Endothelial cell of umbilical vein (primary cell): Measurements from ENCODE around the gene ATP10A. TPM values are rescaled to one million over a fixed set of nuclear protein-coding genes. Genes with fewer than 3 reads are reported as not detected.

Experiments
- BruUV-seq: library from RNA; stranded (reverse); fragments of 400-500 nt; replicated peaks from 2 replicates; lab custom pipeline; 2021; lab: Mats Ljungman, UMichigan
- CTCF ChIA-PET: fragments of 300-600, 350-600 bp; sonication (Branson Sonifier 250); formaldehyde crosslinking; loops from one replicate; lab custom pipeline; 2021; ENCODE audit warnings: antibody characterized with exemption, inconsistent platforms; lab: Charles Lee
- POLR2A ChIA-PET: fragments of 300-600, 350-600 bp; sonication (Branson Sonifier 250); formaldehyde crosslinking; loops from one replicate; lab custom pipeline; 2021; ENCODE audit warnings: antibody characterized with exemption, inconsistent platforms; lab: Charles Lee
- DNase-seq: peaks from one replicate; pipeline ENCODE4 v3.0.0-alpha.2; 2011; ENCODE audit warnings: low read depth, low spot score
- FAIRE-seq: peaks from 2 replicates; lab custom pipeline; 2011; peaks lifted over from hg19 to GRCh38; lab: Jason Lieb, UNC
- H2AFZ ChIP-seq: 2 replicates; pipeline ENCODE4 v1.6.0; 2012; ENCODE audit warnings: low read depth, low read length, control low read depth, inconsistent platforms
- H3K27ac ChIP-seq: 2 replicates; pipeline ENCODE4 v1.5.1; 2011; ENCODE audit warnings: low read depth, mild to moderate bottlenecking, control low read depth, low read length, moderate library complexity; ENCODE audit not compliant: insufficient read depth
- H3K27me3 ChIP-seq, 2 experiments: 2 replicates each; pipeline versions ENCODE4 v1.6.0 to v1.6.1; 2011; ENCODE audit warnings: low read length in 2 of 2, mixed read lengths in 1 of 2; ENCODE audit not compliant: control insufficient read depth in 2 of 2, insufficient read depth in 2 of 2
- H3K36me3 ChIP-seq, 2 experiments: 2 replicates in 1 of 2; 3 replicates in 1 of 2; pipeline ENCODE4 v1.5.1; 2011; ENCODE audit warnings: low read length in 2 of 2, mild to moderate bottlenecking in 1 of 2, moderate library complexity in 1 of 2; ENCODE audit not compliant: control insufficient read depth in 2 of 2, insufficient read depth in 2 of 2; ENCODE audit errors: extremely low read depth in 1 of 2
- H3K4me1 ChIP-seq: 3 replicates; pipeline ENCODE4 v1.5.1; 2011; ENCODE audit warnings: mild to moderate bottlenecking, low read length; ENCODE audit not compliant: control insufficient read depth, insufficient read depth; ENCODE audit errors: extremely low read depth
- H3K4me2 ChIP-seq: 2 replicates; pipeline ENCODE4 v1.6.1; 2011; ENCODE audit warnings: low read length, control low read depth, mixed read lengths; ENCODE audit not compliant: insufficient read depth
- H3K4me3 ChIP-seq, 3 experiments: fragments of 200-600 bp in 1 of 3; sonication (generic), shearing (Covaris generic) in 1 of 3; replicated peaks in 1 of 3; 2 replicates each; pipeline ENCODE4 v1.5.1; 2011 to 2016; ENCODE audit warnings: control low read depth in 3 of 3, low read length in 3 of 3, mild to moderate bottlenecking in 2 of 3, inconsistent platforms in 1 of 3, low read depth in 1 of 3, moderate library complexity in 1 of 3; ENCODE audit not compliant: insufficient read depth in 1 of 3
- H3K79me2 ChIP-seq: 2 replicates; pipeline ENCODE4 v1.6.0; 2012; ENCODE audit warnings: low read length, inconsistent platforms; ENCODE audit not compliant: control insufficient read depth, insufficient read depth
- H3K9ac ChIP-seq: replicated peaks from 2 replicates; pipeline ENCODE3; 2011; ENCODE audit warnings: low read length, control low read depth; ENCODE audit not compliant: insufficient read depth; ENCODE audit errors: extremely low read depth
- H3K9me1 ChIP-seq: replicated peaks from 3 replicates; pipeline ENCODE4 v1.6.0; 2011; ENCODE audit warnings: mild to moderate bottlenecking, low read length; ENCODE audit not compliant: control insufficient read depth, insufficient read depth; ENCODE audit errors: extremely low read depth
- H3K9me3 ChIP-seq: replicated peaks from 2 replicates; pipeline ENCODE4 v1.5.1; 2012; ENCODE audit warnings: low read length, inconsistent platforms; ENCODE audit not compliant: control insufficient read depth, insufficient read depth
- H4K20me1 ChIP-seq: replicated peaks from 2 replicates; pipeline ENCODE3; 2011; ENCODE audit warnings: mild to moderate bottlenecking, low read length; ENCODE audit not compliant: control insufficient read depth, insufficient read depth; ENCODE audit errors: extremely low read depth
- EZH2 ChIP-seq: IDR thresholded peaks from 2 replicates; pipeline ENCODE4 v1.6.1; 2012; ENCODE audit warnings: borderline replicate concordance, low read depth, mild to moderate bottlenecking, moderate library complexity, low read length, inconsistent platforms; ENCODE audit not compliant: severe bottlenecking
- FOS ChIP-seq: IDR thresholded peaks from 2 replicates; pipeline ENCODE4 v1.6.1; 2011; ENCODE audit warnings: mild to moderate bottlenecking, low read length, moderate library complexity, borderline replicate concordance; ENCODE audit not compliant: insufficient read depth
- GATA2 ChIP-seq: IDR thresholded peaks from 2 replicates; pipeline ENCODE4 v1.7.0; 2011; ENCODE audit warnings: low read depth, mild to moderate bottlenecking, moderate library complexity, mixed read lengths, low read length; ENCODE audit not compliant: insufficient read length, insufficient read depth
- JUN ChIP-seq: IDR thresholded peaks from 2 replicates; pipeline ENCODE4 v1.6.1; 2011; ENCODE audit warnings: borderline replicate concordance, low read depth; ENCODE audit not compliant: insufficient read length, insufficient read depth
- MYC ChIP-seq: IDR thresholded peaks from one replicate; pipeline ENCODE4 v1.6.1; 2011; ENCODE audit warnings: mild to moderate bottlenecking, low read depth, low read length
- POLR2A ChIP-seq: IDR thresholded peaks from 2 replicates; pipeline ENCODE4 v1.6.1; 2012; ENCODE audit warnings: low read depth, mild to moderate bottlenecking, control low read depth, low read length
- POLR2AphosphoS5 ChIP-seq: IDR thresholded peaks from 2 replicates; pipeline ENCODE4 v1.6.1; 2012; ENCODE audit warnings: low read depth, mild to moderate bottlenecking, control low read depth, low read length, moderate library complexity; ENCODE audit not compliant: insufficient read depth
- dilution Hi-C: fragments of 300-500 bp; cut with MboI; formaldehyde crosslinking; loops from one replicate; pipeline ENCODE4 v1.15.0; 2019; ENCODE audit warnings: low sequenced_read_pairs; ENCODE audit not compliant: extremely low pct_ligation_motif_present
- intact Hi-C: fragments of 100-400 bp; cut with micrococcal nuclease; formaldehyde crosslinking; loops from one replicate; pipeline ENCODE4 v1.10.0; 2022
- polyA plus RNA-seq, 4 experiments: library from polyadenylated mRNA; depleted of rRNA in 3 of 4; stranded (reverse) in 3 of 4; unstranded in 1 of 4; fragments of >200 nt; gene quantifications; 2 replicates each; pipeline versions ENCODE4 v1.2.1 to v1.2.3, GENCODE V29; 2011 to 2012; ENCODE audit warnings: missing spikeins in 1 of 4
- total RNA-seq: library from RNA; stranded (reverse); gene quantifications from 2 replicates; pipeline ENCODE4 v1.2.3, GENCODE V29; 2021
- TF ChIP-seq, protein P1 (sequence below): IDR thresholded peaks from 2 replicates; pipeline ENCODE4 v1.6.1; 2011; ENCODE audit not compliant: insufficient read depth, insufficient read length
- TF ChIP-seq, protein P2 (sequence below), 2 donors: IDR thresholded peaks; 1 replicate in 1 of 2; 2 replicates in 1 of 2; pipeline ENCODE4 v1.5.1; 2011; ENCODE audit warnings: low read length in 2 of 2, mild to moderate bottlenecking in 2 of 2, moderate library complexity in 2 of 2, control low read depth in 1 of 2, inconsistent platforms in 1 of 2, low read depth in 1 of 2; ENCODE audit not compliant: insufficient read depth in 1 of 2; ENCODE audit errors: extremely low read depth in 1 of 2

Gene ATP10A
- total and polyA plus RNA-seq, 2 donors (not counting 3 experiments of a cell fraction or from before 2014, with no cell fraction given) = not detected

DNA sequence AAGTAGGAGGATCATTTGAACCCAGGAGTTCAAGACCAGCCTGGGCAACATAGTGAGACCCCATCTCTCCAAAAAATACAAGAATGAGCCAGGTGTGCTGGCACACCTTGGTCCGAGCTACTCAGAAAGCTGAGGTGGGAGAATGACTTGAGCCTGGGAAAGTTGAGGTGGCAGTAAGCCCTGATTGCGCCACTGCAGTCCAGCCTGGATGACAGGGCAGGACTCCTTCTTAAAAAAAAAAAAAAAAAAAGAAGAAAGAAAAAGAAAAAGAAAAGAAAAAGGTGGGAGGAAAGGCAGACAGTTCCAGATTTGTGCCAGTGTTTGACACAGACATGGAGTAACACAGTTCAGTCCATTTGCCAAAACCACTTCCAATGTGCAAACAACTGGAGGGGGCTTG, 75.7 kb downstream of the ATP10A start:
- H3K9me3 ChIP-seq = peaks cover 4% of the 10 kb centered on the region
- no peak overlapping the region for H3K4me3 ChIP-seq
- intact Hi-C loops (no loop called here), dilution Hi-C loops (no loop called here)
- H3K27me3 ChIP-seq = no peaks in the 10 kb centered on the region
- POLR2A ChIA-PET = no interaction called here
- FAIRE-seq (no peak), DNase-seq (no peak)
- H3K36me3 ChIP-seq = no peaks in the 10 kb centered on the region
- TF ChIP-seq, protein P1, sequence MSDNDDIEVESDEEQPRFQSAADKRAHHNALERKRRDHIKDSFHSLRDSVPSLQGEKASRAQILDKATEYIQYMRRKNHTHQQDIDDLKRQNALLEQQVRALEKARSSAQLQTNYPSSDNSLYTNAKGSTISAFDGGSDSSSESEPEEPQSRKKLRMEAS = no peak
- no peak for TF ChIP-seq POLR2AphosphoS5
- TF ChIP-seq JUN = no peak
- TF ChIP-seq POLR2A = no peak
- TF ChIP-seq MYC = no peak
- TF ChIP-seq GATA2 = no peak
- no peak for TF ChIP-seq FOS
- no peak for TF ChIP-seq EZH2
- no TSS peak for BruUV-seq
- no peak overlapping the region for H3K4me2 ChIP-seq
- H3K9me1 ChIP-seq = no peaks in the 10 kb centered on the region
- no peak overlapping the region for H3K27ac ChIP-seq
- H3K4me1 ChIP-seq = no peaks in the 10 kb centered on the region
- no peaks in the 10 kb centered on the region for H4K20me1 ChIP-seq
- no peaks in the 10 kb centered on the region for H3K79me2 ChIP-seq
- H3K9ac ChIP-seq = no peak overlapping the region
- H2AFZ ChIP-seq = no peak overlapping the region
- CTCF ChIA-PET = no interaction called here

DNA sequence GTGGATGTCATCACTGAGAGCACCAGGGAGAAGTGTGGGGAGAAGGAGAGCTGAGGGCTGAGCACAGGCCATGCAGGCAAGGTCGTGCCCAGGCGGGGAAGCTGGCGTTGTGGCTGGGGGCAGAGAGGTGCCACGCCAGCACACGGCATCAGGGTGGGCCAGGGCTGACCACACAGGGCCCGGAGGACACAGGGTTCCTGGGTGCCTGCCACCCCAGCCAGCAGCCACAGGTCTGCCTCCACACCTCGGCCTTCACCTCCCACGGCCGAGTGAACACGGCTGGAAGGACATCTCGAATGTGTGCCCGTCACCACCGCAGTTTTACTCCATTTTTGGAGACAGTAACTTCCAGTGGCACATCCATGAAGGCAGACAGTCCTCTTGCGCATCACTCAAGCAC, 77.1 kb downstream of the ATP10A start:
- TF ChIP-seq MYC (no peak), EZH2 (no peak), POLR2A (no peak), POLR2AphosphoS5 (no peak), GATA2 (no peak), FOS (no peak), JUN (no peak)
- TF ChIP-seq, protein P1 = no peak
- TF ChIP-seq, protein P2, sequence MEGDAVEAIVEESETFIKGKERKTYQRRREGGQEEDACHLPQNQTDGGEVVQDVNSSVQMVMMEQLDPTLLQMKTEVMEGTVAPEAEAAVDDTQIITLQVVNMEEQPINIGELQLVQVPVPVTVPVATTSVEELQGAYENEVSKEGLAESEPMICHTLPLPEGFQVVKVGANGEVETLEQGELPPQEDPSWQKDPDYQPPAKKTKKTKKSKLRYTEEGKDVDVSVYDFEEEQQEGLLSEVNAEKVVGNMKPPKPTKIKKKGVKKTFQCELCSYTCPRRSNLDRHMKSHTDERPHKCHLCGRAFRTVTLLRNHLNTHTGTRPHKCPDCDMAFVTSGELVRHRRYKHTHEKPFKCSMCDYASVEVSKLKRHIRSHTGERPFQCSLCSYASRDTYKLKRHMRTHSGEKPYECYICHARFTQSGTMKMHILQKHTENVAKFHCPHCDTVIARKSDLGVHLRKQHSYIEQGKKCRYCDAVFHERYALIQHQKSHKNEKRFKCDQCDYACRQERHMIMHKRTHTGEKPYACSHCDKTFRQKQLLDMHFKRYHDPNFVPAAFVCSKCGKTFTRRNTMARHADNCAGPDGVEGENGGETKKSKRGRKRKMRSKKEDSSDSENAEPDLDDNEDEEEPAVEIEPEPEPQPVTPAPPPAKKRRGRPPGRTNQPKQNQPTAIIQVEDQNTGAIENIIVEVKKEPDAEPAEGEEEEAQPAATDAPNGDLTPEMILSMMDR (IDR thresholded peaks at IDR 0.05; ENCODE audit: extremely low read depth in 1 of 2, insufficient read depth in 1 of 2, low read depth in 1 of 2, low read length in 2 of 2) = no peak
- no peaks in the 10 kb centered on the region for H3K4me1 ChIP-seq
- no peak overlapping the region for H3K4me3 ChIP-seq
- no peak overlapping the region for H3K4me2 ChIP-seq
- ChIA-PET CTCF (no interaction called here), POLR2A (no interaction called here)
- DNase-seq (no peak), FAIRE-seq (no peak)
- H3K27me3 ChIP-seq = no peaks in the 10 kb centered on the region
- H3K9me1 ChIP-seq = no peaks in the 10 kb centered on the region
- intact Hi-C loops (no loop called here), dilution Hi-C loops (no loop called here)
- H2AFZ ChIP-seq = no peak overlapping the region
- H4K20me1 ChIP-seq = no peaks in the 10 kb centered on the region
- no peaks in the 10 kb centered on the region for H3K36me3 ChIP-seq
- no peak overlapping the region for H3K27ac ChIP-seq
- no peaks in the 10 kb centered on the region for H3K79me2 ChIP-seq
- H3K9ac ChIP-seq = no peak overlapping the region
- BruUV-seq = no TSS peak
- peaks cover 4% of the 10 kb centered on the region for H3K9me3 ChIP-seq
